Measurements from ENCODE around the gene NKX1-2.

Gene NKX1-2

GRCh38 chr10:124474514-124475070 lies 24.8 kb upstream of the NKX1-2 start:
- no peak for DNase-seq

GRCh38 chr10:124473070-124473469 lies 23.2 kb upstream of the NKX1-2 start:
- DNase-seq, result no peak

- DNase-seq, result no peak
Observed at GRCh38 chr10:124472071-124472470, 22.2 kb upstream of the NKX1-2 start.

GRCh38 chr10:124470544-124471434 lies 21.0 kb upstream of the NKX1-2 start:
- DNase-seq, result no peak

- DNase-seq, result no peak
Observed at GRCh38 chr10:124469956-124470484, 20.2 kb upstream of the NKX1-2 start.

- no peak for DNase-seq
Observed at GRCh38 chr10:124468624-124469023, 18.8 kb upstream of the NKX1-2 start.

- no peak for DNase-seq
Observed at GRCh38 chr10:124467165-124467564, 17.3 kb upstream of the NKX1-2 start.

GRCh38 chr10:124465777-124466488 lies 16.1 kb upstream of the NKX1-2 start:
- DNase-seq, result no peak

- DNase-seq, result no peak
Observed at GRCh38 chr10:124465003-124465776, 15.4 kb upstream of the NKX1-2 start.

GRCh38 chr10:124464028-124464965 lies 14.5 kb upstream of the NKX1-2 start:
- no peak for DNase-seq

GRCh38 chr10:124462348-124462695 lies 12.5 kb upstream of the NKX1-2 start:
- no peak for DNase-seq

GRCh38 chr10:124461642-124462347 lies 12.0 kb upstream of the NKX1-2 start, which contains the start of gene LHPP:
LHPP (plus strand) TSS chr10:124461823; CDS start chr10:124461863, 40 bp downstream.
- peak; percentile 69 for DNase-seq

GRCh38 chr10:124460144-124460543 lies 10.3 kb upstream of the NKX1-2 start:
- DNase-seq, result no peak

- no peak for DNase-seq
Observed at GRCh38 chr10:124459395-124459794, 9.6 kb upstream of the NKX1-2 start.

GRCh38 chr10:124458889-124459288 lies 9.1 kb upstream of the NKX1-2 start:
- no peak for DNase-seq

- no peak for DNase-seq
Observed at GRCh38 chr10:124458473-124458872, 8.6 kb upstream of the NKX1-2 start.

GRCh38 chr10:124455441-124455840 lies 5.6 kb upstream of the NKX1-2 start:
- DNase-seq, result no peak

GRCh38 chr10:124453960-124454610 lies 4.2 kb upstream of the NKX1-2 start:
- no peak for DNase-seq

- no peak for DNase-seq
Observed at GRCh38 chr10:124451276-124451675, 1.4 kb upstream of the NKX1-2 start.

GRCh38 chr10:124450783-124451057 lies 885 bp upstream of the NKX1-2 start:
- no peak for DNase-seq
